HepG2 (cell line): ENCODE results near the gene FSIP1.

Experiments used
- CTCF ChIP-seq: sonication (generic); formaldehyde crosslinking; IDR thresholded peaks from 2 replicates; pipeline ENCODE4 v1.5.0; 2020; ENCODE audit warnings: mild to moderate bottlenecking, missing genetic modification reagents, moderate library complexity
- JUN ChIP-seq: sonication (generic); formaldehyde crosslinking; IDR thresholded peaks from 2 replicates; pipeline ENCODE4 v1.4.0; 2020; ENCODE audit warnings: mild to moderate bottlenecking, missing genetic modification reagents
- MTF2 ChIP-seq: sonication (generic); formaldehyde crosslinking; IDR thresholded peaks from 2 replicates; pipeline ENCODE4 v1.5.0; 2020; ENCODE audit warnings: missing genetic modification reagents, borderline replicate concordance
- ONECUT2 ChIP-seq: sonication (generic); formaldehyde crosslinking; IDR thresholded peaks from 2 replicates; pipeline ENCODE4 v1.4.0; 2020; ENCODE audit warnings: missing genetic modification reagents
- ZNF264 ChIP-seq: sonication (generic); formaldehyde crosslinking; IDR thresholded peaks from 2 replicates; pipeline ENCODE4 v1.4.0; 2020; ENCODE audit warnings: missing genetic modification reagents
- ZNF530 ChIP-seq: sonication (generic); formaldehyde crosslinking; IDR thresholded peaks from 2 replicates; pipeline ENCODE4 v1.5.0; 2020; ENCODE audit warnings: low read depth, mild to moderate bottlenecking, missing genetic modification reagents
- ZNF850 ChIP-seq: sonication (generic); formaldehyde crosslinking; conservative IDR thresholded peaks from 2 replicates; pipeline ENCODE4 v1.9.0; 2021; ENCODE audit warnings: mild to moderate bottlenecking, missing genetic modification reagents
- ZZZ3 ChIP-seq: sonication (generic); formaldehyde crosslinking; IDR thresholded peaks from 2 replicates; pipeline ENCODE4 v1.4.0; 2020; ENCODE audit warnings: missing genetic modification reagents, mild to moderate bottlenecking, borderline replicate concordance

GRCh38 chr15:39699516-39700374 is 82.9 kb downstream of the FSIP1 start:
- TF ChIP-seq ONECUT2 (no peak), CTCF (CRISPR knock-in tag) (no peak), ZZZ3 (CRISPR knock-in tag) (no peak), ZNF850 (CRISPR knock-in tag) (no peak), ZNF530 (CRISPR knock-in tag) (no peak), ZNF264 (CRISPR knock-in tag) (no peak), JUN (no peak), MTF2 (CRISPR knock-in tag) (no peak)
